Measurements from ENCODE around the gene FBXL12. TPM values are rescaled to one million over a fixed set of nuclear protein-coding genes. Genes with fewer than 3 reads are reported as not detected.

Gene FBXL12
- total RNA-seq, 4 donors from 2014 or later: 16.7 to 37.1 (median 20.7) TPM

GRCh38 chr19:9861503-9861902 is 42.6 kb upstream of the FBXL12 start:
- no peaks in the 10 kb centered on the region for H3K27me3 ChIP-seq
- no peak overlapping the region for H3K4me3 ChIP-seq (replicated peaks in 1 of 3)
- TF ChIP-seq, protein P1, sequence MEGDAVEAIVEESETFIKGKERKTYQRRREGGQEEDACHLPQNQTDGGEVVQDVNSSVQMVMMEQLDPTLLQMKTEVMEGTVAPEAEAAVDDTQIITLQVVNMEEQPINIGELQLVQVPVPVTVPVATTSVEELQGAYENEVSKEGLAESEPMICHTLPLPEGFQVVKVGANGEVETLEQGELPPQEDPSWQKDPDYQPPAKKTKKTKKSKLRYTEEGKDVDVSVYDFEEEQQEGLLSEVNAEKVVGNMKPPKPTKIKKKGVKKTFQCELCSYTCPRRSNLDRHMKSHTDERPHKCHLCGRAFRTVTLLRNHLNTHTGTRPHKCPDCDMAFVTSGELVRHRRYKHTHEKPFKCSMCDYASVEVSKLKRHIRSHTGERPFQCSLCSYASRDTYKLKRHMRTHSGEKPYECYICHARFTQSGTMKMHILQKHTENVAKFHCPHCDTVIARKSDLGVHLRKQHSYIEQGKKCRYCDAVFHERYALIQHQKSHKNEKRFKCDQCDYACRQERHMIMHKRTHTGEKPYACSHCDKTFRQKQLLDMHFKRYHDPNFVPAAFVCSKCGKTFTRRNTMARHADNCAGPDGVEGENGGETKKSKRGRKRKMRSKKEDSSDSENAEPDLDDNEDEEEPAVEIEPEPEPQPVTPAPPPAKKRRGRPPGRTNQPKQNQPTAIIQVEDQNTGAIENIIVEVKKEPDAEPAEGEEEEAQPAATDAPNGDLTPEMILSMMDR (IDR thresholded peaks at IDR 0.05): no peak
- no peak for DNase-seq
- no peaks in the 10 kb centered on the region for H3K36me3 ChIP-seq
- no peaks in the 10 kb centered on the region for H3K9me3 ChIP-seq
- no peak overlapping the region for H3K27ac ChIP-seq
- H3K4me1 ChIP-seq: no peaks in the 10 kb centered on the region
- 94 to 100% methylated on average over 1 of the region's 1 CpG for WGBS, 2 donors
- intact Hi-C loops (cut with DNase I): no loop called here

GRCh38 chr19:9860407-9860806 is 41.5 kb upstream of the FBXL12 start:
- TF ChIP-seq, protein P1 (IDR thresholded peaks at IDR 0.05): no peak
- TF ChIP-seq POLR2A (IDR thresholded peaks at IDR 0.05): no peak
- H3K9me3 ChIP-seq: no peaks in the 10 kb centered on the region
- H3K4me3 ChIP-seq (replicated peaks in 1 of 3): no peak overlapping the region
- intact Hi-C loops (cut with DNase I): no loop called here
- no peaks in the 10 kb centered on the region for H3K27me3 ChIP-seq
- DNase-seq: no peak
- H3K36me3 ChIP-seq: no peaks in the 10 kb centered on the region
- no peaks in the 10 kb centered on the region for H3K4me1 ChIP-seq
- H3K27ac ChIP-seq: no peak overlapping the region
- 84 to 90% methylated on average over 8 of the region's 8 CpGs for WGBS, 2 donors

- Histone ChIP-seq H3K27ac (no peak overlapping the region), H3K27me3 (no peaks in the 10 kb centered on the region), H3K9me3 (no peaks in the 10 kb centered on the region), H3K4me1 (no peaks in the 10 kb centered on the region), H3K36me3 (no peaks in the 10 kb centered on the region), H3K4me3 (replicated peaks in 1 of 3) (no peak overlapping the region)
- no peak for DNase-seq
- intact Hi-C loops (cut with DNase I): no loop called here
- TF ChIP-seq, protein P1 (IDR thresholded peaks at IDR 0.05): no peak
- TF ChIP-seq POLR2A (IDR thresholded peaks at IDR 0.05): no peak
These were observed 39.9 kb upstream of the FBXL12 start for GRCh38 chr19:9858766-9859165.

GRCh38 chr19:9857920-9858746 is 39.3 kb upstream of the FBXL12 start:
- intact Hi-C loops (cut with DNase I): no loop called here

More at GRCh38 chr19:9857920-9858746, 39.3 kb upstream of the FBXL12 start:
- WGBS, 2 donors: 87 to 91% methylated on average over 10 of the region's 10 CpGs
- Histone ChIP-seq H3K36me3 (no peaks in the 10 kb centered on the region), H3K27ac (no peak overlapping the region), H3K4me3 (replicated peaks in 1 of 3) (no peak overlapping the region), H3K27me3 (no peaks in the 10 kb centered on the region), H3K4me1 (no peaks in the 10 kb centered on the region), H3K9me3 (no peaks in the 10 kb centered on the region)
- no peak for DNase-seq
- TF ChIP-seq POLR2A (IDR thresholded peaks at IDR 0.05): no peak
- TF ChIP-seq, protein P1 (IDR thresholded peaks at IDR 0.05): no peak

Data from thyroid gland (tissue), 4 donors.